ENCODE measurements around the gene TMSB4X.

- TF ChIP-seq CTCF (IDR thresholded peaks at IDR 0.05): no peak
- TF ChIP-seq POLR2A (IDR thresholded peaks at IDR 0.05): no peak
Measured at GRCh38 chrX:12948495-12948894, 26.4 kb upstream of the TMSB4X start.

All from esophagus squamous epithelium (tissue), 4 donors.